Lower leg skin (tissue), 4 donors: ENCODE data around the gene FBXL20. TPM values are rescaled to one million over a fixed set of nuclear protein-coding genes. Genes with fewer than 3 reads are reported as not detected.

ENCODE experiments used
- DNase-seq, 2 donors: peaks; one replicate each; pipeline ENCODE4 v3.0.0-alpha.2; 2019; ENCODE audit warnings: low spot score in 2 of 2
- H3K4me3 ChIP-seq: fragments of 200-600 bp; sonication (generic); 2 replicates; pipeline ENCODE4 v1.5.1; 2017; ENCODE audit warnings: mild to moderate bottlenecking, low read depth; ENCODE audit not compliant: poor library complexity, severe bottlenecking
- CTCF ChIP-seq, 3 donors: fragments of 450-650 bp; IDR thresholded peaks; one replicate each; pipeline ENCODE4 v1.5.1; 2016; ENCODE audit warnings: antibody characterized with exemption in 3 of 3, mild to moderate bottlenecking in 3 of 3, moderate library complexity in 2 of 3
- POLR2A ChIP-seq, 2 donors: fragments of 450-650 bp; IDR thresholded peaks; one replicate each; pipeline ENCODE4 v1.6.1; 2016 to 2017; ENCODE audit warnings: antibody characterized with exemption in 2 of 2, mild to moderate bottlenecking in 1 of 2, moderate library complexity in 1 of 2
- WGBS, 2 donors: methylation state at CpG; one replicate each; pipeline ENCODE4 v1.1.5; 2018; 5-methylcytosine and 5-hydroxymethylcytosine counted together
- intact Hi-C: fragments of 100-400 bp; cut with DNase I; formaldehyde crosslinking; loops from one replicate; pipeline ENCODE4 v1.15.0; 2023; ENCODE audit warnings: low total_unique reads
- total RNA-seq, 4 donors: library from RNA; depleted of rRNA; stranded (reverse); fragments of >200 nt; gene quantifications; one replicate each; pipeline ENCODE4 v1.1.0, GENCODE V29; 2016

FBXL20 gene
- total RNA-seq, 4 donors from 2014 or later = 20.5 to 45.2 (median 30.8) TPM

- 58 to 81% methylated on average over 3 of the region's 3 CpGs for WGBS, 2 donors
- intact Hi-C loops = no loop called here
- H3K4me3 ChIP-seq = no peak overlapping the region
- TF ChIP-seq CTCF (IDR thresholded peaks at IDR 0.05) (no peak), POLR2A (IDR thresholded peaks at IDR 0.05) (no peak)
- no peak for DNase-seq
These were observed 43.4 kb downstream of the FBXL20 start for GRCh38 chr17:39357986-39358385.

GRCh38 chr17:39357488-39357887 is 43.9 kb downstream of the FBXL20 start:
- no peak for DNase-seq

GRCh38 chr17:39352986-39353385 is 48.4 kb downstream of the FBXL20 start:
- 70 to 82% methylated on average over 2 of the region's 2 CpGs for WGBS, 2 donors
- TF ChIP-seq CTCF (IDR thresholded peaks at IDR 0.05) (no peak), POLR2A (IDR thresholded peaks at IDR 0.05) (no peak)
- intact Hi-C loops = no loop called here
- no peak for DNase-seq
- no peak overlapping the region for H3K4me3 ChIP-seq

More at GRCh38 chr17:39357488-39357887, 43.9 kb downstream of the FBXL20 start:
- intact Hi-C loops = no loop called here
- no peak for TF ChIP-seq CTCF (IDR thresholded peaks at IDR 0.05)
- TF ChIP-seq POLR2A (IDR thresholded peaks at IDR 0.05) = no peak
- no peak overlapping the region for H3K4me3 ChIP-seq
- 69 to 80% methylated on average over 8 of the region's 8 CpGs for WGBS, 2 donors

- no peak for DNase-seq
- intact Hi-C loops = no loop called here
- WGBS, 2 donors = 70 to 73% methylated on average over 4 of the region's 4 CpGs
- no peak for TF ChIP-seq POLR2A (IDR thresholded peaks at IDR 0.05)
- no peak for TF ChIP-seq CTCF (IDR thresholded peaks at IDR 0.05)
- H3K4me3 ChIP-seq = no peak overlapping the region
These were observed 48.9 kb downstream of the FBXL20 start for GRCh38 chr17:39352511-39352910.

- no peak for DNase-seq
These were observed 49.9 kb downstream of the FBXL20 start for GRCh38 chr17:39351508-39351907.

More at GRCh38 chr17:39351508-39351907, 49.9 kb downstream of the FBXL20 start:
- no peak overlapping the region for H3K4me3 ChIP-seq
- intact Hi-C loops = no loop called here
- no peak for TF ChIP-seq CTCF (IDR thresholded peaks at IDR 0.05)
- no peak for TF ChIP-seq POLR2A (IDR thresholded peaks at IDR 0.05)
